Cardiac muscle cell (in vitro differentiated cells and primary cell): ENCODE results near the gene RUVBL2. TPM values are rescaled to one million over a fixed set of nuclear protein-coding genes. Genes with fewer than 3 reads are reported as not detected.

Source experiments
- DNase-seq, 2 donors: peaks; one replicate each; pipeline versions ENCODE4 v3.0.0 to v3.0.0-alpha.2; 2010 to 2017; ENCODE audit warnings: low read depth in 1 of 2, low spot score in 1 of 2
- H3K27ac ChIP-seq: fragments of 200-600 bp; sonication (generic); 2 replicates; pipeline ENCODE4 v1.5.1; 2016
- H3K27me3 ChIP-seq: fragments of 200-600 bp; sonication (generic); 2 replicates; pipeline ENCODE4 v1.6.0; 2016; ENCODE audit warnings: control low read depth
- H3K36me3 ChIP-seq: fragments of 200-600 bp; sonication (generic); 2 replicates; pipeline ENCODE4 v1.5.1; 2016; ENCODE audit warnings: control low read depth
- H3K4me1 ChIP-seq: fragments of 200-600 bp; sonication (generic); 2 replicates; pipeline ENCODE4 v1.8.1; 2017; ENCODE audit warnings: low read depth, mild to moderate bottlenecking, mixed run types
- H3K4me3 ChIP-seq: fragments of 200-600 bp; sonication (generic); 2 replicates; pipeline ENCODE4 v1.5.1; 2016; ENCODE audit warnings: mild to moderate bottlenecking
- H3K9me3 ChIP-seq: fragments of 200-600 bp; sonication (generic); 2 replicates; pipeline ENCODE4 v1.5.1; 2017; ENCODE audit warnings: low read depth, mild to moderate bottlenecking, control low read depth
- CTCF ChIP-seq: IDR thresholded peaks from 2 replicates; pipeline ENCODE4 v1.5.1; 2012; ENCODE audit warnings: low read depth, mild to moderate bottlenecking, low read length
- polyA plus RNA-seq: library from polyadenylated mRNA; unstranded; fragments of >200 nt; fragmentation: Nextera tagmentation; extraction: Ambion mirVana; gene quantifications from 2 replicates; pipeline ENCODE4 v1.2.1, GENCODE V29; 2016
- total RNA-seq: library from RNA; depleted of rRNA; stranded (reverse); fragments of >200 nt; gene quantifications from 2 replicates; pipeline ENCODE4 v1.2.3, GENCODE V29; 2016

The RUVBL2 gene
- total and polyA plus RNA-seq, 2 experiments from 2014 or later, result 128 to 294 TPM

- no peak for DNase-seq
- TF ChIP-seq CTCF, result no peak
- peaks cover 15% of the 10 kb centered on the region for H3K4me1 ChIP-seq
- H3K9me3 ChIP-seq, result no peaks in the 10 kb centered on the region
- H3K4me3 ChIP-seq, result no peak overlapping the region
- H3K27me3 ChIP-seq, result no peaks in the 10 kb centered on the region
- peaks cover 15% of the 10 kb centered on the region for H3K36me3 ChIP-seq
- H3K27ac ChIP-seq, result peak overlapping the region; percentile 87
Observed at GRCh38 chr19:48991011-48991609, 2.6 kb upstream of the RUVBL2 start.

GRCh38 chr19:48991873-48992580 is 1.7 kb upstream of the RUVBL2 start:
- TF ChIP-seq CTCF, result no peak
- peaks cover 10% of the 10 kb centered on the region for H3K36me3 ChIP-seq
- DNase-seq, result peak; percentile 69 to 86
- no peaks in the 10 kb centered on the region for H3K27me3 ChIP-seq
- H3K9me3 ChIP-seq, result no peaks in the 10 kb centered on the region
- peak overlapping the region; percentile 87 for H3K27ac ChIP-seq
- peaks cover 15% of the 10 kb centered on the region for H3K4me1 ChIP-seq
- H3K4me3 ChIP-seq, result peak overlapping the region; percentile 63

- peaks cover 5% of the 10 kb centered on the region for H3K36me3 ChIP-seq
- no peak for TF ChIP-seq CTCF
- peak overlapping the region; percentile 63 for H3K4me3 ChIP-seq
- peaks cover 15% of the 10 kb centered on the region for H3K4me1 ChIP-seq
- DNase-seq, result no peak
- no peaks in the 10 kb centered on the region for H3K27me3 ChIP-seq
- peak overlapping the region; percentile 87 for H3K27ac ChIP-seq
- H3K9me3 ChIP-seq, result no peaks in the 10 kb centered on the region
Observed at GRCh38 chr19:48992581-48993174, 1.0 kb upstream of the RUVBL2 start.

GRCh38 chr19:48994035-48994386 is 324 bp downstream of the RUVBL2 start:
- Histone ChIP-seq H3K4me3 (peak overlapping the region; percentile 63), H3K9me3 (no peaks in the 10 kb centered on the region), H3K27me3 (no peaks in the 10 kb centered on the region), H3K4me1 (peaks cover 15% of the 10 kb centered on the region), H3K36me3 (no peaks in the 10 kb centered on the region), H3K27ac (peak overlapping the region; percentile 77)
- no peak for DNase-seq
- no peak for TF ChIP-seq CTCF

GRCh38 chr19:48997972-48998371 is 4.3 kb downstream of the RUVBL2 start:
- Histone ChIP-seq H3K9me3 (no peaks in the 10 kb centered on the region), H3K27me3 (no peaks in the 10 kb centered on the region), H3K36me3 (peaks cover 3% of the 10 kb centered on the region), H3K4me1 (peaks cover 5% of the 10 kb centered on the region), H3K27ac (no peak overlapping the region), H3K4me3 (no peak overlapping the region)
- TF ChIP-seq CTCF, result peak; percentile 64
- DNase-seq, result peak; percentile 63 to 73
